K562 (cell line): ENCODE measurements around the gene CTF1. TPM values are rescaled to one million over a fixed set of nuclear protein-coding genes. Genes with fewer than 3 reads are reported as not detected.

ENCODE experiments used
- ATAC-seq: fragments of 200-7000 bp; cut with Tn5 transposase; 3 replicates; pipeline ENCODE4 v1.9.1; 2020; ENCODE audit warnings: moderate library complexity
- BruUV-seq: library from RNA; stranded (reverse); fragments of 400-500 nt; replicated peaks from 2 replicates; lab custom pipeline; 2021; lab: Mats Ljungman, UMichigan
- CTCF ChIA-PET: fragments of 300-600 bp; formaldehyde crosslinking; extraction: SDS; loops from one replicate; lab custom pipeline; 2021; ENCODE audit warnings: low intra/inter-chr PET ratio; lab: Yijun Ruan, JAX
- POLR2A ChIA-PET: fragments of 300-600, 350-650 bp; sonication (Branson Sonifier 250); formaldehyde crosslinking; extraction: SDS; loops from one replicate; lab custom pipeline; 2021; ENCODE audit warnings: antibody characterized with exemption, inconsistent platforms; lab: Yijun Ruan, JAX
- DNase-seq, 4 experiments: peaks; one replicate each; pipeline versions ENCODE4 v3.0.0 to v3.0.0-alpha.2; 2011 to 2018; ENCODE audit warnings: low spot score in 3 of 4, mixed read lengths in 3 of 4; ENCODE audit errors: extremely low read depth in 1 of 4
- FAIRE-seq: peaks from 2 replicates; lab custom pipeline; 2011; peaks lifted over from hg19 to GRCh38; lab: Jason Lieb, UNC
- H2AFZ ChIP-seq: 2 replicates; pipeline ENCODE4 v1.6.0; 2011; ENCODE audit warnings: low read depth, low read length, control low read depth, inconsistent platforms
- H3K27ac ChIP-seq: fragments of 200-600 bp; 3 replicates; pipeline ENCODE4 v1.8.0; 2011; ENCODE audit warnings: low read depth, mild to moderate bottlenecking, control low read depth, inconsistent platforms, low read length, moderate library complexity, mixed read lengths; ENCODE audit errors: extremely low read depth
- H3K27me3 ChIP-seq, 2 experiments: fragments of 300-600 bp in 1 of 2; 2 replicates in 1 of 2; 3 replicates in 1 of 2; pipeline versions ENCODE4 v1.6.0 to v1.8.0; 2011; ENCODE audit warnings: inconsistent platforms in 2 of 2, low read length in 2 of 2, mild to moderate bottlenecking in 1 of 2, mixed read lengths in 1 of 2, moderate library complexity in 1 of 2; ENCODE audit not compliant: control insufficient read depth in 2 of 2, insufficient read depth in 2 of 2
- H3K36me3 ChIP-seq: fragments of 300-600 bp; 3 replicates; pipeline ENCODE4 v1.8.0; 2011; ENCODE audit warnings: mild to moderate bottlenecking, low read length, inconsistent platforms; ENCODE audit not compliant: control insufficient read depth, insufficient read depth
- H3K4me1 ChIP-seq, 2 experiments: fragments of 200-600 bp in 1 of 2; replicated peaks in 1 of 2; 2 replicates in 1 of 2; 3 replicates in 1 of 2; pipeline versions ENCODE4 v1.5.1 to v1.8.0; 2011; ENCODE audit warnings: inconsistent platforms in 2 of 2, low read length in 2 of 2, mild to moderate bottlenecking in 1 of 2, mixed read lengths in 1 of 2, moderate library complexity in 1 of 2; ENCODE audit not compliant: control insufficient read depth in 2 of 2, insufficient read depth in 2 of 2
- H3K4me2 ChIP-seq: 2 replicates; pipeline ENCODE4 v1.6.1; 2011; ENCODE audit warnings: low read length, control low read depth, inconsistent platforms, mixed read lengths; ENCODE audit not compliant: insufficient read depth
- H3K4me3 ChIP-seq: fragments of 200-600 bp; sonication (generic), shearing (Covaris generic); 2 replicates; pipeline ENCODE4 v1.5.1; 2016; ENCODE audit warnings: control low read depth, inconsistent platforms
- H3K79me2 ChIP-seq: fragments of 200-600 bp; 3 replicates; pipeline ENCODE4 v1.8.0; 2011; ENCODE audit warnings: low read length, inconsistent platforms; ENCODE audit not compliant: control insufficient read depth, insufficient read depth
- H3K9ac ChIP-seq, 2 experiments: 2 replicates each; pipeline versions ENCODE4 v1.6.0 to v1.6.1; 2011; ENCODE audit warnings: low read depth in 2 of 2, low read length in 2 of 2, control low read depth in 1 of 2, inconsistent platforms in 1 of 2, mild to moderate bottlenecking in 1 of 2, mixed read lengths in 1 of 2; ENCODE audit not compliant: insufficient read depth in 1 of 2
- H3K9me1 ChIP-seq: one replicate; pipeline ENCODE4 v1.6.0; 2011; ENCODE audit warnings: inconsistent platforms, mild to moderate bottlenecking, low read length, moderate library complexity; ENCODE audit not compliant: control insufficient read depth, insufficient read depth
- H3K9me3 ChIP-seq: replicated peaks from 2 replicates; pipeline ENCODE4 v1.5.1; 2011; ENCODE audit warnings: low read depth, low read length, inconsistent platforms; ENCODE audit not compliant: control insufficient read depth, insufficient read depth
- H4K20me1 ChIP-seq: replicated peaks from 2 replicates; pipeline ENCODE4 v1.6.1; 2011; ENCODE audit warnings: low read length, inconsistent platforms, mixed read lengths; ENCODE audit not compliant: control insufficient read depth, insufficient read depth
- KDM1A ChIP-seq, 2 experiments: fragments of 450-650 bp; IDR thresholded peaks; 2 replicates each; pipeline ENCODE4 v1.6.1; 2016; ENCODE audit warnings: mild to moderate bottlenecking in 2 of 2
- ZNF146 ChIP-seq: IDR thresholded peaks from one replicate; pipeline ENCODE4 v1.6.1; 2018; ENCODE audit warnings: missing compliant biosample characterization; ENCODE audit not compliant: unreplicated experiment
- ZNF3 ChIP-seq: fragments of 250-450 bp; sonication (Bioruptor Pico); IDR thresholded peaks from 2 replicates; pipeline ENCODE4 v1.5.0; 2021; ENCODE audit warnings: mild to moderate bottlenecking, moderate library complexity
- ZNF780A ChIP-seq: fragments of 250-450 bp; sonication (Bioruptor Pico); IDR thresholded peaks from 2 replicates; pipeline ENCODE4 v1.5.0; 2021; ENCODE audit warnings: mild to moderate bottlenecking
- in situ Hi-C: fragments of 300-500 bp; cut with MboI; formaldehyde crosslinking; loops from 4 replicates; pipeline ENCODE4 v1.15.0; 2018; ENCODE audit warnings: inconsistent platforms, mixed read lengths
- intact Hi-C: fragments of 100-400 bp; cut with micrococcal nuclease; formaldehyde crosslinking; loops from 2 replicates; pipeline ENCODE4 v1.14.2; 2022
- polyA plus RNA-seq, 8 experiments: library from polyadenylated mRNA; depleted of rRNA in 4 of 8; stranded (reverse) in 5 of 8; unstranded in 3 of 8; fragments of >200 nt; fragmentation: Nextera tagmentation in 2 of 8; fragmentation: Illumina TruSeq in 1 of 8; extraction: Ambion mirVana in 2 of 8; extraction: Trizol in 1 of 8; gene quantifications; 2 replicates each; pipeline versions ENCODE4 v1.2.1 to v1.2.3, GENCODE V29; 2011 to 2014; ENCODE audit warnings: inconsistent platforms in 1 of 8, missing spikeins in 1 of 8
- total RNA-seq, 7 experiments: library from RNA; depleted of rRNA in 6 of 7; stranded (reverse); fragments of >200 nt in 6 of 7; fragmentation: Illumina TruSeq in 2 of 7; extraction: Trizol in 2 of 7; gene quantifications; 2 replicates each; pipeline versions ENCODE4 v1.2.1 to v1.2.3, GENCODE V29; 2011 to 2021; ENCODE audit warnings: low replicate concordance in 1 of 7
- TF ChIP-seq, protein P1 (sequence below): fragments of 250-450 bp; sonication (Bioruptor Pico); IDR thresholded peaks from 2 replicates; pipeline ENCODE4 v1.5.0; 2021

Gene CTF1
- total and polyA plus RNA-seq, 9 of the 15 experiments (the other 6 are each of a cell fraction or from before 2014, with no cell fraction given): 0.24 to 2.5 (median 0.44) TPM

DNA sequence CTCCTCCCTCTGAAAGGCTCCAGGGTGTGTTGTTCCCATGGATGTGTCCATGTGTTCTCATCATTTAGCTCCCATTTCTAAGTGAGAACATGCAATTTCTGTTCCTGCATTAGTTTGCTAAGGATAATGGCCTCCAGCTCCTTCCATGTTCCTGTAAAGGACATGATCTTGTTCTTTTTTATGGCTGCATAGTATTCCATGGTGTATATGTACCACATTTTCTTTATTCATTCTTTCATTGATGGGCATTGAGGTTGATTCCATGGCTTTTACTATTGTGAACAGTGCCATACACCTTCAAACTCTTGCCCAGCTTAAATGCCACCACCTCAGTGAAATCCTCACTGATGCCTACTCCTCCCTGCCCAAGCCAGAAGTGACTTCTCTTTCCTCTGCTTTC is 47.9 kb downstream of the CTF1 start:
- ATAC-seq (no peak), DNase-seq (no peak), FAIRE-seq (no peak)
- Histone ChIP-seq H4K20me1 (no peaks in the 10 kb centered on the region), H3K4me1 (peaks cover 8 to 37% of the 10 kb centered on the region in 2 experiments; a peak in 4 of 5 replicates), H3K79me2 (peaks cover 2% of the 10 kb centered on the region; the same call in 2 of the 3 replicates), H3K9me3 (no peaks in the 10 kb centered on the region), H3K4me3 (no peak overlapping the region), H3K27ac (no peak overlapping the region), H3K4me2 (no peak overlapping the region), H2AFZ (no peak overlapping the region), H3K27me3 (no peaks in the 10 kb centered on the region), H3K9ac (no peak overlapping the region), H3K36me3 (peaks cover 61% of the 10 kb centered on the region; the same call in 2 of the 3 replicates), H3K9me1 (no peaks in the 10 kb centered on the region)
- ChIA-PET CTCF (no interaction called here), POLR2A (interaction anchor here (1.7 kb wide), 1 partner anchor 10 kb away, joined by 4 read pairs; no protein-coding TSS in a partner anchor)
- in situ Hi-C loops: no loop called here
- TF ChIP-seq KDM1A (IDR thresholded peaks at IDR 0.05): 0 out of 4 replicates have a peak, but pooled peaks have one; percentile 14 to 19
- TF ChIP-seq, protein P1, sequence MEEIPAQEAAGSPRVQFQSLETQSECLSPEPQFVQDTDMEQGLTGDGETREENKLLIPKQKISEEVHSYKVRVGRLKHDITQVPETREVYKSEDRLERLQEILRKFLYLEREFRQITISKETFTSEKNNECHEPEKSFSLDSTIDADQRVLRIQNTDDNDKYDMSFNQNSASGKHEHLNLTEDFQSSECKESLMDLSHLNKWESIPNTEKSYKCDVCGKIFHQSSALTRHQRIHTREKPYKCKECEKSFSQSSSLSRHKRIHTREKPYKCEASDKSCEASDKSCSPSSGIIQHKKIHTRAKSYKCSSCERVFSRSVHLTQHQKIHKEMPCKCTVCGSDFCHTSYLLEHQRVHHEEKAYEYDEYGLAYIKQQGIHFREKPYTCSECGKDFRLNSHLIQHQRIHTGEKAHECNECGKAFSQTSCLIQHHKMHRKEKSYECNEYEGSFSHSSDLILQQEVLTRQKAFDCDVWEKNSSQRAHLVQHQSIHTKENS (CRISPR knock-in tag): no peak
- no peak for TF ChIP-seq ZNF780A (CRISPR knock-in tag)
- no peak for TF ChIP-seq ZNF3
- peak; percentile 88 for TF ChIP-seq ZNF146
- intact Hi-C loops: no loop called here
- BruUV-seq: no TSS peak
